ENCODE measurements around the gene CSMD2.

Gene CSMD2

DNA sequence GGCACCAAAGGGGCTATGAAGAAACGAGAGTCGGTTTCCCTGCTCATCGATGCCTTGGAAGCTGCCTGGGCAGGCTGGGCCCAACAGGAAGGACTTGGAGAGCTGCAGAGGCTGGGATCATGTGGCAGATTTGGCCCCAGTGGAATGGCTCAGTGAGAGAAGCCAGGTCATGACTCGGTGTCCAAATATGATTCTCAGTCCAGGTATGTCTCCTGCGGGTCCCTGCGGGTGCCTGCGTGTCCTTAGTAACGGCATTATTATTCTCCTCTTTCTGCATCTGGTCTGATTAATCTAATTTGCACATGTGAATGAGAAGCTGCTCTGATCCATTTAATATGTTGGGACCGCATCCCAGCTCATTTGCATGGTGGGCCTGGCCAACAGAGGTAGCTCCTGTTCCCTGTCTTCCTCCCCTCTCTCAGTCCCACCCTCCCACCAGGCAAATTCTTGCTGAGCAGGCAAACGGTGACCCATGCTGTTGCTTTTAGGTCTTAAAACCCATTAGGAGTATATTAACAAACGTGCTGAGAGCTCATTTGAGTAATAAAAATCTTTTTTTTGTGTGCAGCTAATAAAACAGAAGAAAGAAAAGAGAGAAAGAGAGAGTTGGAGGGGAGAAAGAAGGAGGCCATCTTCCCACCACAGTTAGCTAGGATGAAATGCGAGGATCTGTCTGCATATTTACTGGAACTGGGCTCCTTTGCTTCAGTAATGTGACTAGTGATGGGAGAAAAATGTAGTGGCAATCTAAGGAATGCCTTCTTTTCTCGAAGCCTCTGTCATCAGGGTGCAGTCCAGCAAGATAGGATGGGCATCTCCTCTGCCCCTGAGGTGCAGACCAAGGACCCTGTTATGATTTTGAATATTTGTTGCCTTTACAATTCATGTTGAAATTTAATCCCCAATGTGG lies 167.6 kb downstream of the CSMD2 start:
- DNase-seq (ENCODE audit: low read depth) = no peak

- DNase-seq (ENCODE audit: low read depth) = no peak
Measured at GRCh38 chr1:33996281-33996680, 168.7 kb downstream of the CSMD2 start.

GRCh38 chr1:33993301-33993700 lies 171.7 kb downstream of the CSMD2 start:
- no peak for DNase-seq (ENCODE audit: low read depth)

DNA sequence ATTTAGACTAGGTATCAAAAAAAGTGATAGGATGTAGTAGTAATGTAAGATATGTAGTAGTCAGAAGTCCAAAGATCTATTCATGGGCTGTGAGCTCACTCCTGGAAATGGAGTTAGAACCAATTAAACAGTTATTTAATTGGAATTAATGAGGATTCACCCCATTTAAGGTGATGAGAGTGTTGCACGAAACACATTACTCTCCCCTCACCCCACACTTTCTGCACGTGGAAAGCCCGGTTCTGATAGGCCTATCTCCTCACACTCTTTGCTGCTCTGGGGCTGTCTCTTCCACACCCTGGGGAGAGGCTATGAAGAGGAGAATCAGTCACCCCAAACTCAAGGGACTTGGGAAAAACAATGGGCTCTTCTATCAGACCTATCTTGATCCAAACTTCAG lies 174.7 kb downstream of the CSMD2 start:
- DNase-seq (ENCODE audit: low read depth) = no peak

DNA sequence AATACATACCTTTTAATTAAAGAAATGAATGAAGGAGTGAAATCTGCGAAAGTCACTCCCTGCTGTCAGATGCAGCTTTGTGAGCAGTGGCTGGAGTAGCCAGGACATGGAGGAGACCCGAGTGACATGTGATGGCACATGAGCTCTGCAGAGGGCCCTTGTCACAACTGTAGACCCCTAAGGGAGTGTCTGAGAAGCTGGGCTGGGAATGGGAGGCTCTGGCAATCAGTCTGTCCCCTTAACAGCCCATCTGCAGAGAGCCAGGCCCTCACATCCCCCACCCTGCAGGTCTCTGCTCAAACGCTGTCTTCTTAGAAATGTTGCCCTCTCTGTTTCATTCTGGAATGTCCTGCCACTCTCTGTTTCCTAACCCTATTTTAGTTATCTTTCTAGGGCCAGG lies 176.9 kb downstream of the CSMD2 start:
- DNase-seq (ENCODE audit: low read depth) = no peak

DNA sequence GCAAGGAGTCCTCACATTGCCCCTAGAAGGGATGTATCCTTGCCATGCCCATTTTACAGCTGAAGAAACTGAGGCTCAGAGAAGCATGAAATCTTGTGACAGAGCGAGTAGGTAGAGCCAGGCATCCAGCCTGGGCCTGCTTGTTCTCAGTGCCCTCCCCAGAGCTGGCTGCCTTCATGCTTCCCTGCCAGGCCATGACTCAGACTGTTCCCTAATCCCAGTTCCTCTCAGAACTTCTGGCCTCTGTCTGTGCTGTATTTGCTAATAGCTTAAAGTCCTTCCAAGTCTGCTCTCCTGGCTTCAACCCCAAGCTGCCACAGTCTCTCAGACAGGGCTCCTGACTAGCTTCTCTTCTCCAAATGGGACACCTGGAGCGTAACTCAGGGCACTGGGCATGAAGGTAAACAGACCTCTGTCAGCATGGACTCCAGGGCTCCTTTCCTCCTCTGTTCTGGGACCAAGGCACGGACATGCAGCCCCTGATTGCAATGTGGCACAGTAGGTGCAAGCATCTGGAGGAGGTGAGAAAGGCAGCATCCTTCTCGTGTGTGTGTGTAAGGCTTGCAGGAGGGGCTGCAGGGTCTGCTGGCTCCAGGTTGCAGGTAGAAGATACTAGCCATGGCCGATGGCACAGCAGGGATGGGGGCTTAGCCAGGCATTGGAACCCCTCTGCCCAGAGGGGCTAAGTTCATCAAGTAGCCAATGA lies 178.5 kb downstream of the CSMD2 start:
- no peak for DNase-seq (ENCODE audit: low read depth)

- DNase-seq (ENCODE audit: low read depth) = no peak
Measured at GRCh38 chr1:33985656-33986055, 179.4 kb downstream of the CSMD2 start.

- DNase-seq (ENCODE audit: low read depth) = no peak
Measured at GRCh38 chr1:33984906-33985565, 180.0 kb downstream of the CSMD2 start.

DNA sequence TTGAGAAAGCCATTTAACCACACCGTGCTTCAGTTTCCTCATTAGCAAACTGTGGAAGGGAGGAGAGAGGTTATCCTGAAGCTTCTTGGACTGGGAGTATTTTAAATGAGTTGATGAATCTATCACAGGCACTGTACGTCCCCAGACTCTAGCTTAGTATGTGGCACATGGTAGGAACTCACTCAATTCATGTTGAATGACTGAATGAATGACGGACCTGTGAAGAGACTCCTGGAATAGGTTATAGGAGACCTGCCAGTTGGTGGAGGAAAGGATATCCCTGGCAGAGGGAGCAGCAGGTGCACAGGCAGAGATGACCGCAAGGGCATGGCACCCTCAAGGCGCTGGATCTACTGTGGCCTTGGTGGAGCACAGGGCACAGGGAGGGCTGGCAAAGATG lies 182.6 kb downstream of the CSMD2 start:
- no peak for DNase-seq (ENCODE audit: low read depth)

DNA sequence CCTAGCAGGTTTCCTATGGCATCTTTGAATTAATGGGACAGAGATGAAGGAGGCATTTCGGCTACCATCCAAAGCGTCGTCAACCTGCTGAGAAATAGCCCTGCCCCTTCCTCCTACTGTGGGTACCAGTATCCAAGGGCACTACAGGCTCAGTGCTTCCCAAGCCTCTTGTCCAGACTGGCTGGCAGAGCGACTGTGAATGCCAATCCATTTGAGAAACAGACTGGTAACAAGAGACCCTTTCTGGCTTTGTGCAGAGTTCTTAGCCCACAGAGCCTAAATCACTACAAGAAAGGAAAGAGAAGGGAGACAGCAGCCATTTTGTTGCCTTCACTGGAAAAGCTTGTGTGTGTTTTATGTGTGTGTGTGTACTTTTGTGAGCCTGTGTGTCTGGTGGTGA lies 185.7 kb downstream of the CSMD2 start:
- no peak for DNase-seq (ENCODE audit: low read depth)

DNA sequence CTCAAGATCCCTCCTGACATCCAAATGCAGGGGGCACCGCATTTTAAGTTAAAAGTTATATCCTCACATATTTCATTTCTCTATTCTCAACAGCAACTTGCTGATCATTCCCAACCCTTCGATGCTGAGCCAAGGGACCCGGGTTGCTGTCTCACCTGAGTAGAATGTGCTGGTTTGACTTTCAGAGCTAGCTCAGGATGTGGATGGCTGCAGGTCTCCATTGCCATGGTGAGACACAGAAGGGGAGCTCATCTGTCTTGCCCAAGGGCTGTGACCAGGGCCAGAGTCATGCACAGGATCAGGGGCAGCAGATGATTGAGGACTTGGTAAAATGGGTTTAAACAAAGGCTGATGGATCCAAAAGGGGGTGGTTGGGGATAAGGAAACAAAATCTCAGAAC lies 189.1 kb downstream of the CSMD2 start:
- no peak for DNase-seq (ENCODE audit: low read depth)

GRCh38 chr1:33973799-33974545 lies 191.1 kb downstream of the CSMD2 start:
- DNase-seq (ENCODE audit: low read depth) = no peak

DNA sequence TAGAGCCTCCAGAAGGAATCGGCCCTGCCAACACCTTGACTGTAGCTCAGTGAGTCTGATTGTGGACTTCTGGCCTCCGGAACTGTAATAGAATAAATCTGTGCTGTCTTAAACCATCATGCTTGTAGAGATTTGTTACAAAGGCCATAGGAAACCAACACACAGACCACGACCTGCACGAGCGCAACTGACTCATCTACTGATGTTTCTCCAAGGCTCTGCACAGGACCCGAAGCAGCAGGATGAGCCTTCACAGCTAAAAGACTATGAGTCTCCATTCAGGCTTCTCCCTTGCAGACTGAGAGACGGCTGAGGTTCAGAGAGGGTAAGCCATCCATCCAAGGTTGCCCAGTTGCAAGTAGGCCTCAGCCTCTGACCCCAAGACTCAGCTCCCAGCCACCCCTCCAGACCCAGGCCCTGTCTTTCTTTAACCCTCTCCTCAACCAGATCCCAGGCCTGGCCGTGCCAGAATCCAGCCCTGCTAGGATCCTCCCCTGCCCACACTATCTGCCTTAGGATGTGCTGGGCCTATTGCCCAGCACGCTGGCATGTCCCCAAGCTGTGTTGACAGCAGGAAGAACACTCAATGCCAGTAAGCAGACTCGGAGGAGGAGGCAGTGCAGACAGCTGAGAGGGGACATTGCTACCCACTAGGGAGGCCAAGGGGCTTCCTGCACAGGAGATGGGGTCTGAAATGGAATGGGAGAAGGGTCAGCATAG lies 192.2 kb downstream of the CSMD2 start:
- no peak for DNase-seq (ENCODE audit: low read depth)

DNA sequence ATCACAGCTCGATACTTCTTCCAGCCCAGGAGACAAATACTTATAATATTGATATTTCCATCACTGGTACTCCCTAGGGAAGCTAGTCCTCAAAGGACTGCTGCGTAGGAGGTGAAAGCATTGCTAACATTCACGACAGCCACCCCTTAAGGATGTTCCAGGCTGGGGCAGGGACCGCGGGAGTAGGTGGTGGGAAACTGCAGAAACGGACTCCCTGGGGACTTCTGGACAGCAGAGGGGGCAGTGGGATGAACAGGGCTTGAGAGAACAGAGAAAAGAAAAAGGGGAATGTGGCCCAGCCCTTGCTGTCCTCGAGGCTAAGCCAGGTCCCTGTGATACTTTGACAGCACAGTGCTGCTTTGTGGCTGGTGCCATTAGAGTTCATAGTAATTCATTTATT lies 193.1 kb downstream of the CSMD2 start:
- no peak for DNase-seq (ENCODE audit: low read depth)

- DNase-seq (ENCODE audit: low read depth) = no peak
Measured at GRCh38 chr1:33971018-33971710, 193.9 kb downstream of the CSMD2 start.

- no peak for DNase-seq (ENCODE audit: low read depth)
Measured at GRCh38 chr1:33970148-33970825, 194.7 kb downstream of the CSMD2 start.

- no peak for DNase-seq (ENCODE audit: low read depth)
Measured at GRCh38 chr1:33966346-33967141, 198.5 kb downstream of the CSMD2 start.

DNA sequence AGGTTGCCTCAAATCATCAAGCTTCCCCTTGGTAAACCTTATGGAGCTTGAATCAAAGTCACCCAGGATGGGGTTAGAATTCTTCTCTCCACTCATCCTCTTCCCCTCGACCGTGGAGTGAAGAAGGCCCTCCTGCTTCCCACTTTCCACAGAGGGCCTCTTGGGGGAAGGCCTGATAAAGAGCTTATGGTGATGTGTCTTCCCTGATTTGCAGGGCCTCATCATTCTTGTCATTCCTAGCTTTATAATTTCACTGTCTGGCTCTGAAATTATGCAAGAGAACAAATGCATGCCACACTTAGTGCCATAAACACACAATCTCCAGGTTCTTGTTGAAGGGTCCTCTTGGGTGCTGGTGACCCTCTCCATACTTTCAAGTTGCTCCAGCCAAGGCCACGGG lies 199.9 kb downstream of the CSMD2 start:
- no peak for DNase-seq (ENCODE audit: low read depth)

DNA sequence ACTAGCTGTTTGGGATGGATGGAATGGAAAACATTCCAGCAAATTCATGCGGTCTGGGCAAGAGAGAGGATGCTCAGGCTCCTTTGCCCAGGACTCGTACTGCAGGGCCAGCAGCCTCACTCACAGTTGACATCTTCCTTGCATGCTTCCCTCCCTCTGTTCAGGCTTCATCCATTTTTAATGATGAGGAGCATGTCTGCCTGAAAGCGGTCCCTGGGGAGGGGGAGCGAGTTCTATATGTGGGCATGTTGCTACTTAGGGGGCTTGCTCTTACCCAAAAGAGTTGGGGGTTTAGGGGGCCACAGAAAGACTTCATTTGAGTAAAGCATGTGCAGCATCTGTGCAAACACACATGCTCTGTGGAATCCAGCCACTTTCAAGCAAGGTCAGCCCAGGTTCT lies 203.0 kb downstream of the CSMD2 start:
- DNase-seq (ENCODE audit: low read depth) = no peak
